22Rv1 (cell line): ENCODE results near the gene TJAP1.

ENCODE experiments used
- ZFX ChIP-seq: fragments of 450-650 bp; IDR thresholded peaks from 2 replicates; pipeline ENCODE4 v1.6.1; 2017; ENCODE audit warnings: antibody characterized with exemption, borderline replicate concordance
- TF ChIP-seq, protein P1 (sequence below): fragments of 450-650 bp; IDR thresholded peaks from 2 replicates; pipeline ENCODE4 v1.5.1; 2017; ENCODE audit warnings: mild to moderate bottlenecking

DNA sequence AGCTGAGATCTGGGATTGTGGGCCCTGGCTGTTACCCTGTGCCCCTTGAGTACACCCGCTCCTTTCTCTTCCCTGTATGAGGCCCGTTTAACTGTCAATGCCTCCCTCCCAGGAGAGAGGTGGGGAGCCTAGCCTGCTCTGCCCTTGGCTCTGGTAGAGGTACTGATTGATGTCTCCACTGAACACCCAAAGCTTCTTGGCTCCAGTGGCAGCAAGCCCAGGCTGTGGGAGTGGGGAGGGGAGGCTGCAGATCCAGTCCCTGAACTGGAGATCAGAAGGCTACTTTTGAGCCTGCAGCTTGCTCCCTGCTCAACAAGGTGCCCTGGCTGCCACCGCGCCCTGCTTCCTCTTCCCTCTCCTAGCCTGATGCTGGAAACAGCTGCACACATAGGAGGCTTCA, 25.3 kb downstream of the TJAP1 start:
- TF ChIP-seq, protein P1, sequence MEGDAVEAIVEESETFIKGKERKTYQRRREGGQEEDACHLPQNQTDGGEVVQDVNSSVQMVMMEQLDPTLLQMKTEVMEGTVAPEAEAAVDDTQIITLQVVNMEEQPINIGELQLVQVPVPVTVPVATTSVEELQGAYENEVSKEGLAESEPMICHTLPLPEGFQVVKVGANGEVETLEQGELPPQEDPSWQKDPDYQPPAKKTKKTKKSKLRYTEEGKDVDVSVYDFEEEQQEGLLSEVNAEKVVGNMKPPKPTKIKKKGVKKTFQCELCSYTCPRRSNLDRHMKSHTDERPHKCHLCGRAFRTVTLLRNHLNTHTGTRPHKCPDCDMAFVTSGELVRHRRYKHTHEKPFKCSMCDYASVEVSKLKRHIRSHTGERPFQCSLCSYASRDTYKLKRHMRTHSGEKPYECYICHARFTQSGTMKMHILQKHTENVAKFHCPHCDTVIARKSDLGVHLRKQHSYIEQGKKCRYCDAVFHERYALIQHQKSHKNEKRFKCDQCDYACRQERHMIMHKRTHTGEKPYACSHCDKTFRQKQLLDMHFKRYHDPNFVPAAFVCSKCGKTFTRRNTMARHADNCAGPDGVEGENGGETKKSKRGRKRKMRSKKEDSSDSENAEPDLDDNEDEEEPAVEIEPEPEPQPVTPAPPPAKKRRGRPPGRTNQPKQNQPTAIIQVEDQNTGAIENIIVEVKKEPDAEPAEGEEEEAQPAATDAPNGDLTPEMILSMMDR, result no peak
- TF ChIP-seq ZFX, result no peak
